ENCODE measurements around the gene CD47. TPM values are rescaled to one million over a fixed set of nuclear protein-coding genes. Genes with fewer than 3 reads are reported as not detected.

Gene CD47
- total and polyA plus RNA-seq, 8 donors = 15.9 to 154 (median 79.9) TPM

- Histone ChIP-seq H3K9me3 (no peaks in the 10 kb centered on the region), H3K27me3 (no peaks in the 10 kb centered on the region), H3K27ac (no peak overlapping the region), H3K4me1 (no peaks in the 10 kb centered on the region), H3K4me3 (no peak overlapping the region), H3K36me3 (no peaks in the 10 kb centered on the region)
- no peak for DNase-seq
- 84 to 88% (median 85%) methylated on average over 6 of the region's 6 CpGs for WGBS, 5 donors
- no peak for TF ChIP-seq POLR2A (IDR thresholded peaks at IDR 0.05)
- TF ChIP-seq EP300 (IDR thresholded peaks at IDR 0.05) = no peak
- no peak for TF ChIP-seq POLR2AphosphoS5 (IDR thresholded peaks at IDR 0.05)
- TF ChIP-seq CTCF (IDR thresholded peaks at IDR 0.05) = no peak
- intact Hi-C loops (cut with DNase I; ENCODE audit: low total_unique reads) = no loop called here
Observed at GRCh38 chr3:108118038-108118768, 27.4 kb upstream of the CD47 start.

- no peaks in the 10 kb centered on the region for H3K27me3 ChIP-seq
Observed at GRCh38 chr3:108117241-108117775, 26.5 kb upstream of the CD47 start.

GRCh38 chr3:108114423-108115065, 23.7 kb upstream of the CD47 start:
- H3K27me3 ChIP-seq = no peaks in the 10 kb centered on the region
- no peak for DNase-seq
- H3K4me1 ChIP-seq = no peaks in the 10 kb centered on the region
- TF ChIP-seq CTCF (IDR thresholded peaks at IDR 0.05) = no peak
- TF ChIP-seq EP300 (IDR thresholded peaks at IDR 0.05) = no peak
- intact Hi-C loops (cut with DNase I; ENCODE audit: low total_unique reads) = no loop called here
- 73 to 82% (median 77%) methylated on average over 16 of the region's 16 CpGs for WGBS, 5 donors
- no peak overlapping the region for H3K4me3 ChIP-seq
- no peaks in the 10 kb centered on the region for H3K9me3 ChIP-seq
- no peaks in the 10 kb centered on the region for H3K36me3 ChIP-seq
- H3K27ac ChIP-seq = no peak overlapping the region

More at GRCh38 chr3:108117241-108117775, 26.5 kb upstream of the CD47 start:
- no peaks in the 10 kb centered on the region for H3K4me1 ChIP-seq
- H3K27ac ChIP-seq = no peak overlapping the region
- 51 to 83% (median 77%) methylated on average over 6 of the region's 6 CpGs for WGBS, 5 donors
- no peaks in the 10 kb centered on the region for H3K9me3 ChIP-seq
- intact Hi-C loops (cut with DNase I; ENCODE audit: low total_unique reads) = no loop called here
- no peak for DNase-seq
- H3K36me3 ChIP-seq = no peaks in the 10 kb centered on the region
- H3K4me3 ChIP-seq = no peak overlapping the region
- TF ChIP-seq EP300 (IDR thresholded peaks at IDR 0.05) = no peak
- TF ChIP-seq CTCF (IDR thresholded peaks at IDR 0.05) = no peak
- TF ChIP-seq POLR2A (IDR thresholded peaks at IDR 0.05) = no peak
- TF ChIP-seq POLR2AphosphoS5 (IDR thresholded peaks at IDR 0.05) = no peak

- intact Hi-C loops (cut with DNase I; ENCODE audit: low total_unique reads) = no loop called here
- DNase-seq = no peak
Observed at GRCh38 chr3:108113975-108114374, 23.1 kb upstream of the CD47 start.

More at GRCh38 chr3:108113975-108114374, 23.1 kb upstream of the CD47 start:
- Histone ChIP-seq H3K4me3 (no peak overlapping the region), H3K9me3 (no peaks in the 10 kb centered on the region), H3K36me3 (no peaks in the 10 kb centered on the region), H3K27me3 (no peaks in the 10 kb centered on the region), H3K27ac (no peak overlapping the region), H3K4me1 (no peaks in the 10 kb centered on the region)
- no peak for TF ChIP-seq POLR2A (IDR thresholded peaks at IDR 0.05)
- no peak for TF ChIP-seq EP300 (IDR thresholded peaks at IDR 0.05)
- TF ChIP-seq CTCF (IDR thresholded peaks at IDR 0.05) = no peak
- TF ChIP-seq POLR2AphosphoS5 (IDR thresholded peaks at IDR 0.05) = no peak
- 91 to 97% (median 94%) methylated on average over 15 of the region's 15 CpGs for WGBS, 5 donors

All from stomach (tissue), 9 donors.